ENCODE data around the gene SPNS3. TPM values are rescaled to one million over a fixed set of nuclear protein-coding genes. Genes with fewer than 3 reads are reported as not detected.

Gene SPNS3
- total RNA-seq, 1 donor from 2014 or later: not detected

- Histone ChIP-seq H3K4me3 (ENCODE audit: low read depth, low read length) (no peak overlapping the region), H3K36me3 (ENCODE audit: control insufficient read depth, insufficient read depth, low read length) (no peaks in the 10 kb centered on the region), H3K27me3 (ENCODE audit: control insufficient read depth, insufficient read depth, low read length) (no peaks in the 10 kb centered on the region)
- no peak for DNase-seq (ENCODE audit: low read depth)
- TF ChIP-seq CTCF (IDR thresholded peaks at IDR 0.05; ENCODE audit: insufficient read depth, low read length, severe bottlenecking): no peak
- no peak for FAIRE-seq
Measured at GRCh38 chr17:4476511-4477070, 42.9 kb downstream of the SPNS3 start.

GRCh38 chr17:4477255-4477791, 43.6 kb downstream of the SPNS3 start:
- no peaks in the 10 kb centered on the region for H3K27me3 ChIP-seq (ENCODE audit: control insufficient read depth, insufficient read depth, low read length)
- peak; percentile 13 for DNase-seq (ENCODE audit: low read depth)
- TF ChIP-seq CTCF (IDR thresholded peaks at IDR 0.05; ENCODE audit: insufficient read depth, low read length, severe bottlenecking): no peak
- H3K4me3 ChIP-seq (ENCODE audit: low read depth, low read length): no peak overlapping the region
- no peak for FAIRE-seq
- no peaks in the 10 kb centered on the region for H3K36me3 ChIP-seq (ENCODE audit: control insufficient read depth, insufficient read depth, low read length)

GRCh38 chr17:4478318-4478830, 44.6 kb downstream of the SPNS3 start:
- DNase-seq (ENCODE audit: low read depth) (no peak), FAIRE-seq (no peak)
- H3K27me3 ChIP-seq (ENCODE audit: control insufficient read depth, insufficient read depth, low read length): no peaks in the 10 kb centered on the region
- H3K4me3 ChIP-seq (ENCODE audit: low read depth, low read length): no peak overlapping the region
- H3K36me3 ChIP-seq (ENCODE audit: control insufficient read depth, insufficient read depth, low read length): no peaks in the 10 kb centered on the region
- no peak for TF ChIP-seq CTCF (IDR thresholded peaks at IDR 0.05; ENCODE audit: insufficient read depth, low read length, severe bottlenecking)

GRCh38 chr17:4479340-4479981, 45.7 kb downstream of the SPNS3 start:
- TF ChIP-seq CTCF (IDR thresholded peaks at IDR 0.05; ENCODE audit: insufficient read depth, low read length, severe bottlenecking): no peak
- H3K27me3 ChIP-seq (ENCODE audit: control insufficient read depth, insufficient read depth, low read length): no peaks in the 10 kb centered on the region
- H3K36me3 ChIP-seq (ENCODE audit: control insufficient read depth, insufficient read depth, low read length): no peaks in the 10 kb centered on the region
- H3K4me3 ChIP-seq (ENCODE audit: low read depth, low read length): no peak overlapping the region
- DNase-seq (ENCODE audit: low read depth) (no peak), FAIRE-seq (peak; percentile 70)

- Histone ChIP-seq H3K4me3 (ENCODE audit: low read depth, low read length) (no peak overlapping the region), H3K27me3 (ENCODE audit: control insufficient read depth, insufficient read depth, low read length) (no peaks in the 10 kb centered on the region), H3K36me3 (ENCODE audit: control insufficient read depth, insufficient read depth, low read length) (no peaks in the 10 kb centered on the region)
- DNase-seq (ENCODE audit: low read depth): no peak
- no peak for TF ChIP-seq CTCF (IDR thresholded peaks at IDR 0.05; ENCODE audit: insufficient read depth, low read length, severe bottlenecking)
- no peak for FAIRE-seq
Measured at GRCh38 chr17:4479982-4480751, 46.4 kb downstream of the SPNS3 start.

Measured in bronchial epithelial cell (primary cell).